HepG2 (cell line): ENCODE measurements around the gene MYO5A.

Experiments
- CAMTA2 ChIP-seq: sonication (generic); formaldehyde crosslinking; IDR thresholded peaks from 2 replicates; pipeline ENCODE4 v1.4.0; 2020; ENCODE audit warnings: mild to moderate bottlenecking, missing genetic modification reagents, borderline replicate concordance
- CBX2 ChIP-seq, 2 experiments: fragments of 200-600 bp in 1 of 2; sonication (generic); formaldehyde crosslinking in 1 of 2; IDR thresholded peaks; 2 replicates each; pipeline versions ENCODE4 v1.7.0 to v1.8.1; 2018 to 2022; ENCODE audit warnings: low read depth in 2 of 2, low read length in 1 of 2, mild to moderate bottlenecking in 1 of 2, missing genetic modification reagents in 1 of 2
- CCAR2 ChIP-seq: fragments of 200-400 bp; formaldehyde crosslinking; optimal IDR thresholded peaks from 2 replicates; pipeline ENCODE3; 2018; ENCODE audit warnings: low read depth, mild to moderate bottlenecking, low read length, moderate library complexity
- CSRNP2 ChIP-seq: sonication (generic); formaldehyde crosslinking; conservative IDR thresholded peaks from 2 replicates; pipeline ENCODE4 v1.8.0; 2022; ENCODE audit warnings: low read depth, missing genetic modification reagents
- GABPB1 ChIP-seq: IDR thresholded peaks from 2 replicates; pipeline ENCODE4 v1.6.1; 2016; ENCODE audit warnings: mild to moderate bottlenecking, missing genetic modification reagents, moderate library complexity, missing compliant biosample characterization
- GLI4 ChIP-seq: sonication (generic); formaldehyde crosslinking; IDR thresholded peaks from 2 replicates; pipeline ENCODE4 v1.5.1; 2020; ENCODE audit warnings: missing genetic modification reagents, mild to moderate bottlenecking, moderate library complexity, borderline replicate concordance
- PHF20 ChIP-seq: sonication (generic); formaldehyde crosslinking; IDR thresholded peaks from 2 replicates; pipeline ENCODE4 v1.5.0; 2020; ENCODE audit warnings: mild to moderate bottlenecking, missing genetic modification reagents
- POLR2A ChIP-seq, 2 experiments: IDR thresholded peaks; 2 replicates each; pipeline ENCODE4 v1.6.1; 2011; ENCODE audit warnings: low read depth in 2 of 2, low read length in 2 of 2, mild to moderate bottlenecking in 1 of 2, moderate library complexity in 1 of 2; ENCODE audit not compliant: insufficient read depth in 1 of 2
- SRF ChIP-seq: IDR thresholded peaks from 2 replicates; pipeline ENCODE4 v1.6.1; 2011; ENCODE audit warnings: mild to moderate bottlenecking, low read depth, low read length, moderate library complexity
- U2AF1 ChIP-seq: fragments of 200-400 bp; formaldehyde crosslinking; optimal IDR thresholded peaks from 2 replicates; pipeline ENCODE3; 2017; ENCODE audit warnings: mild to moderate bottlenecking, low read depth, low read length
- USF2 ChIP-seq, 2 experiments: sonication (generic) in 1 of 2; formaldehyde crosslinking in 1 of 2; IDR thresholded peaks; 2 replicates each; pipeline versions ENCODE4 v1.5.1 to v1.6.1; 2011 to 2020; ENCODE audit warnings: borderline replicate concordance in 1 of 2, low read depth in 1 of 2, low read length in 1 of 2, mild to moderate bottlenecking in 1 of 2, missing genetic modification reagents in 1 of 2, moderate library complexity in 1 of 2
- ZBTB10 ChIP-seq: sonication (generic); formaldehyde crosslinking; IDR thresholded peaks from 2 replicates; pipeline ENCODE4 v1.4.0; 2020; ENCODE audit warnings: missing genetic modification reagents, borderline replicate concordance

- TF ChIP-seq CBX2 (IDR thresholded peaks at IDR 0.05; ENCODE audit: low read depth, low read length): no peak
- TF ChIP-seq CBX2 (CRISPR knock-in tag; IDR thresholded peaks at IDR 0.05; ENCODE audit: low read depth): no peak
- no peak for TF ChIP-seq USF2 (IDR thresholded peaks at IDR 0.05; ENCODE audit: low read depth, low read length)
- no peak for TF ChIP-seq USF2 (CRISPR knock-in tag; IDR thresholded peaks at IDR 0.05; ENCODE audit: borderline replicate concordance)
- no peak for TF ChIP-seq SRF
- TF ChIP-seq POLR2A (IDR thresholded peaks at IDR 0.05; ENCODE audit: insufficient read depth in 1 of 2, low read depth in 2 of 2, low read length in 2 of 2): no peak
- TF ChIP-seq CCAR2: no peak
- no peak for TF ChIP-seq CAMTA2 (CRISPR knock-in tag)
- no peak for TF ChIP-seq GABPB1 (CRISPR knock-in tag)
- no peak for TF ChIP-seq U2AF1
- no peak for TF ChIP-seq GLI4 (CRISPR knock-in tag)
- no peak for TF ChIP-seq PHF20 (CRISPR knock-in tag)
- TF ChIP-seq CSRNP2: no peak
- no peak for TF ChIP-seq ZBTB10 (CRISPR knock-in tag)
Observed at GRCh38 chr15:52428297-52428696, 100.4 kb downstream of the MYO5A start.
